Nephron progenitor cell (in vitro differentiated cells): Measurements from ENCODE around the gene ZNF705A.
A peak's percentile ranks its signal among the peaks of the same experiment; 100 is the strongest.
"Not testable (repeated sequence)": the region's sequence is repeated elsewhere in the genome, so short reads cannot be mapped to it uniquely, and the experiment has no call there.

Source experiments
- DNase-seq: peaks from one replicate; pipeline ENCODE4 v3.0.0; 2021
- H3K27ac Mint-ChIP-seq: 2 replicates; pipeline ENCODE4 v1.8.0; 2021; ENCODE audit warnings: mild to moderate bottlenecking, moderate library complexity, mixed read lengths
- H3K27me3 Mint-ChIP-seq: 2 replicates; pipeline ENCODE4 v1.8.0; 2021; ENCODE audit warnings: mild to moderate bottlenecking, low read depth, mixed read lengths; ENCODE audit not compliant: poor library complexity
- H3K36me3 Mint-ChIP-seq: 2 replicates; pipeline ENCODE4 v1.8.0; 2021; ENCODE audit warnings: low read depth, mixed read lengths
- H3K4me1 Mint-ChIP-seq: 2 replicates; pipeline ENCODE4 v1.8.0; 2021; ENCODE audit warnings: mixed read lengths
- H3K4me3 Mint-ChIP-seq: 2 replicates; pipeline ENCODE4 v1.8.0; 2021; ENCODE audit warnings: mild to moderate bottlenecking, moderate library complexity, mixed read lengths
- H3K9me3 Mint-ChIP-seq: 2 replicates; pipeline ENCODE4 v1.8.0; 2021; ENCODE audit warnings: mild to moderate bottlenecking, moderate library complexity, mixed read lengths
- CTCF ChIP-seq: fragments of 200-600 bp; sonication (generic); IDR thresholded peaks from 2 replicates; pipeline ENCODE4 v1.5.0; 2021; ENCODE audit warnings: antibody characterized with exemption

ZNF705A gene

GRCh38 chr12:8141647-8142046 is 15.2 kb upstream of the ZNF705A start:
- H3K27ac Mint-ChIP-seq, H3K4me3 Mint-ChIP-seq, H3K27me3 Mint-ChIP-seq, DNase-seq: not testable (repeated sequence)
- peaks cover 16% of the 10 kb centered on the region for H3K4me1 Mint-ChIP-seq
- peaks cover 20% of the 10 kb centered on the region for H3K9me3 Mint-ChIP-seq
- peaks cover 14% of the 10 kb centered on the region for H3K36me3 Mint-ChIP-seq

GRCh38 chr12:8143261-8143660 is 13.6 kb upstream of the ZNF705A start:
- DNase-seq = no peak
- peaks cover 17% of the 10 kb centered on the region for H3K4me1 Mint-ChIP-seq
- H3K27ac Mint-ChIP-seq = no peak overlapping the region
- H3K4me3 Mint-ChIP-seq = no peak overlapping the region
- H3K36me3 Mint-ChIP-seq = peaks cover 14% of the 10 kb centered on the region
- peaks cover 5% of the 10 kb centered on the region for H3K27me3 Mint-ChIP-seq
- TF ChIP-seq CTCF = no peak
- H3K9me3 Mint-ChIP-seq = peaks cover 20% of the 10 kb centered on the region

- peaks cover 9% of the 10 kb centered on the region for H3K36me3 Mint-ChIP-seq
- peak overlapping the region; percentile 20 for H3K27ac Mint-ChIP-seq
- H3K4me3 Mint-ChIP-seq = peak overlapping the region; percentile 32
- peak; percentile 35 for DNase-seq
- H3K9me3 Mint-ChIP-seq = peaks cover 34% of the 10 kb centered on the region
- peaks cover 11% of the 10 kb centered on the region for H3K27me3 Mint-ChIP-seq
- TF ChIP-seq CTCF = no peak
- H3K4me1 Mint-ChIP-seq = peaks cover 17% of the 10 kb centered on the region
Observed at GRCh38 chr12:8145754-8146441, 10.9 kb upstream of the ZNF705A start.

- Mint-ChIP-seq H3K9me3 (peaks cover 29% of the 10 kb centered on the region), H3K27me3 (peaks cover 11% of the 10 kb centered on the region), H3K36me3 (peaks cover 9% of the 10 kb centered on the region), H3K27ac (no peak overlapping the region), H3K4me1 (peaks cover 17% of the 10 kb centered on the region), H3K4me3 (no peak overlapping the region)
- no peak for TF ChIP-seq CTCF
- no peak for DNase-seq
Observed at GRCh38 chr12:8146442-8146771, 10.4 kb upstream of the ZNF705A start.

- H3K27ac Mint-ChIP-seq = no peak overlapping the region
Observed at GRCh38 chr12:8154526-8154925, 2.3 kb upstream of the ZNF705A start.

GRCh38 chr12:8156416-8156815 is 399 bp upstream of the ZNF705A start:
- no peak for TF ChIP-seq CTCF
- H3K27me3 Mint-ChIP-seq = peaks cover 12% of the 10 kb centered on the region
- H3K27ac Mint-ChIP-seq = no peak overlapping the region
- DNase-seq = no peak
- H3K4me3 Mint-ChIP-seq = no peak overlapping the region
- H3K9me3 Mint-ChIP-seq = no peaks in the 10 kb centered on the region
- H3K36me3 Mint-ChIP-seq = no peaks in the 10 kb centered on the region
- H3K4me1 Mint-ChIP-seq = no peaks in the 10 kb centered on the region

More at GRCh38 chr12:8154526-8154925, 2.3 kb upstream of the ZNF705A start:
- TF ChIP-seq CTCF = no peak
- no peaks in the 10 kb centered on the region for H3K4me1 Mint-ChIP-seq
- peaks cover 14% of the 10 kb centered on the region for H3K27me3 Mint-ChIP-seq
- no peak overlapping the region for H3K4me3 Mint-ChIP-seq
- DNase-seq = no peak
- H3K36me3 Mint-ChIP-seq = no peaks in the 10 kb centered on the region
- H3K9me3 Mint-ChIP-seq = peaks cover 14% of the 10 kb centered on the region
